A549 (cell line): Measurements from ENCODE around the gene RTP5.

Source experiments
- CTCF ChIP-seq: fragments of >200 bp; sonication (Bioruptor Twin); formaldehyde crosslinking; IDR thresholded peaks from 3 replicates; pipeline ENCODE4 v1.5.1; 2016
- ESRRA ChIP-seq: fragments of 150-350 bp; IDR thresholded peaks from 2 replicates; pipeline ENCODE4 v1.6.1; 2014; ENCODE audit warnings: mild to moderate bottlenecking, low read length, borderline replicate concordance
- POLR2A ChIP-seq: IDR thresholded peaks from 2 replicates; pipeline ENCODE4 v1.6.1; 2012; ENCODE audit warnings: mild to moderate bottlenecking, low read length
- POLR2AphosphoS2 ChIP-seq: conservative IDR thresholded peaks from 2 replicates; pipeline ENCODE4 v1.6.1; 2012; ENCODE audit warnings: low read length, improper control_type of control experiment, inconsistent platforms
- ZNF302 ChIP-seq: fragments of 250-450 bp; sonication (Bioruptor Pico); IDR thresholded peaks from 2 replicates; pipeline ENCODE4 v1.9.0; 2021; ENCODE audit warnings: inconsistent platforms, mild to moderate bottlenecking, moderate library complexity
- TF ChIP-seq, protein P1 (sequence below): IDR thresholded peaks from 2 replicates; pipeline ENCODE4 v1.6.1; 2012

DNA sequence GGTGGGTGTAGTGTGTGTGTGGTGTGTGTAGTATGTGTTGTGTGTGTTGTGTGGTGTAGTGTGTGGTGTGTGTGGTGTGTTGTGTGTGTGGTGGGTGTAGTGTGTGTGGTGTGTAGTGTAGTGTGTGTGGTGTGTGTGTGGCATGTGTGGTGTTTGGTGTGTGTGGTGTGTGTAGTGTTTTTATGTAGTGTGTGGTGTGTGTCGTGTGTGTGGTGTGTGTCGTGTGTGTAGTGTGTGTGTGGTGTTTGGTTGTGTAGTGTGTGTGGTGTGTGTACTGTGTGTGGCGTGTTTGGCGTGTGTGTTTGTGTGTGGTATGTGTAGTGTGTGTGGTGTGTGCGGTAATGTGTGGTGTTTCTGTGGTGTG lies 4.7 kb upstream of the RTP5 start:
- TF ChIP-seq CTCF (no peak), POLR2AphosphoS2 (no peak), ZNF302 (CRISPR knock-in tag) (no peak), ESRRA (no peak), POLR2A (no peak)
- TF ChIP-seq, protein P1, sequence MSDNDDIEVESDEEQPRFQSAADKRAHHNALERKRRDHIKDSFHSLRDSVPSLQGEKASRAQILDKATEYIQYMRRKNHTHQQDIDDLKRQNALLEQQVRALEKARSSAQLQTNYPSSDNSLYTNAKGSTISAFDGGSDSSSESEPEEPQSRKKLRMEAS: no peak
